NCI-H226 (cell line): ENCODE data around the gene IGSF10.
"Not testable (repeated sequence)": the region's sequence is repeated elsewhere in the genome, so short reads cannot be mapped to it uniquely, and the experiment has no call there.

ENCODE experiments used
- DNase-seq: peaks from one replicate; pipeline ENCODE4 v3.0.0-alpha.2; 2015

The IGSF10 gene, protein sequence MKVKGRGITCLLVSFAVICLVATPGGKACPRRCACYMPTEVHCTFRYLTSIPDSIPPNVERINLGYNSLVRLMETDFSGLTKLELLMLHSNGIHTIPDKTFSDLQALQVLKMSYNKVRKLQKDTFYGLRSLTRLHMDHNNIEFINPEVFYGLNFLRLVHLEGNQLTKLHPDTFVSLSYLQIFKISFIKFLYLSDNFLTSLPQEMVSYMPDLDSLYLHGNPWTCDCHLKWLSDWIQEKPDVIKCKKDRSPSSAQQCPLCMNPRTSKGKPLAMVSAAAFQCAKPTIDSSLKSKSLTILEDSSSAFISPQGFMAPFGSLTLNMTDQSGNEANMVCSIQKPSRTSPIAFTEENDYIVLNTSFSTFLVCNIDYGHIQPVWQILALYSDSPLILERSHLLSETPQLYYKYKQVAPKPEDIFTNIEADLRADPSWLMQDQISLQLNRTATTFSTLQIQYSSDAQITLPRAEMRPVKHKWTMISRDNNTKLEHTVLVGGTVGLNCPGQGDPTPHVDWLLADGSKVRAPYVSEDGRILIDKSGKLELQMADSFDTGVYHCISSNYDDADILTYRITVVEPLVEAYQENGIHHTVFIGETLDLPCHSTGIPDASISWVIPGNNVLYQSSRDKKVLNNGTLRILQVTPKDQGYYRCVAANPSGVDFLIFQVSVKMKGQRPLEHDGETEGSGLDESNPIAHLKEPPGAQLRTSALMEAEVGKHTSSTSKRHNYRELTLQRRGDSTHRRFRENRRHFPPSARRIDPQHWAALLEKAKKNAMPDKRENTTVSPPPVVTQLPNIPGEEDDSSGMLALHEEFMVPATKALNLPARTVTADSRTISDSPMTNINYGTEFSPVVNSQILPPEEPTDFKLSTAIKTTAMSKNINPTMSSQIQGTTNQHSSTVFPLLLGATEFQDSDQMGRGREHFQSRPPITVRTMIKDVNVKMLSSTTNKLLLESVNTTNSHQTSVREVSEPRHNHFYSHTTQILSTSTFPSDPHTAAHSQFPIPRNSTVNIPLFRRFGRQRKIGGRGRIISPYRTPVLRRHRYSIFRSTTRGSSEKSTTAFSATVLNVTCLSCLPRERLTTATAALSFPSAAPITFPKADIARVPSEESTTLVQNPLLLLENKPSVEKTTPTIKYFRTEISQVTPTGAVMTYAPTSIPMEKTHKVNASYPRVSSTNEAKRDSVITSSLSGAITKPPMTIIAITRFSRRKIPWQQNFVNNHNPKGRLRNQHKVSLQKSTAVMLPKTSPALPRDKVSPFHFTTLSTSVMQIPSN (N-terminal part only)

DNA sequence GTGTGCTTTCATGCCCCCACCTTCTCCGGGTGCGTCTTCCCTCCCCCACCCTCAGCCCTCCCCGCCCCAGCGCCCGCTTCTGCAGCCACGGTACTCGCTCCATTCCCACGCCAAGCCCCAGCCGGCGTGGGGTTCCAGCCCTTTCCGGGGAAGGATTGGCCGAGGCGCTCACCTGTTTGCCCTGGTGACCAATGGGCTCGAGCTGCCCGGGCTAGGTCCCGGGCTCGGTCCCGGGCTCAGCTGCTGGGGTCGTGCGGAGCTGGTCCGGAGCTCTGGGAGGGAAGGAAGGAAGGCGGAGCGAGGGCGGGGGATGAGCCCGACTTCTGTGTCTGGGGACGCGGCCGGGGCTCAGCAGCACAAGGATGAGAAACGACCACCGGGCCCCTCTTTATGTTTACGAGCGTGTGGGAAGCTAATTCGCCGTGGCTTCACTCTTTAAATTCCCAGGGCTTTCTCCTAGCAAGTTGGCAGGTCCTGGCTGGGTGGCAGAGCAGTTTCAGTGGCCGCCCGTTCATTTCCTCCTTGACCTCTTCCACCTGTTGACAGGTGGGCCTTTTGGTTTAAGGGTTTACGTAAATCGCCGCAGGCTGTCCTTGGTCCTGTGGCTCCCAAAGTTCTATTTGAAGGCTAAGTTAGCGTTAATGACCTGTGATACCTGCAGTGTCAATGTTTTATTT, at the start of gene IGSF10:
IGSF10 (minus strand) TSS at position 288 of the 677 bp plus-strand sequence. CDS start 2,352 bp downstream, outside the sequence.
- DNase-seq, result no peak

DNA sequence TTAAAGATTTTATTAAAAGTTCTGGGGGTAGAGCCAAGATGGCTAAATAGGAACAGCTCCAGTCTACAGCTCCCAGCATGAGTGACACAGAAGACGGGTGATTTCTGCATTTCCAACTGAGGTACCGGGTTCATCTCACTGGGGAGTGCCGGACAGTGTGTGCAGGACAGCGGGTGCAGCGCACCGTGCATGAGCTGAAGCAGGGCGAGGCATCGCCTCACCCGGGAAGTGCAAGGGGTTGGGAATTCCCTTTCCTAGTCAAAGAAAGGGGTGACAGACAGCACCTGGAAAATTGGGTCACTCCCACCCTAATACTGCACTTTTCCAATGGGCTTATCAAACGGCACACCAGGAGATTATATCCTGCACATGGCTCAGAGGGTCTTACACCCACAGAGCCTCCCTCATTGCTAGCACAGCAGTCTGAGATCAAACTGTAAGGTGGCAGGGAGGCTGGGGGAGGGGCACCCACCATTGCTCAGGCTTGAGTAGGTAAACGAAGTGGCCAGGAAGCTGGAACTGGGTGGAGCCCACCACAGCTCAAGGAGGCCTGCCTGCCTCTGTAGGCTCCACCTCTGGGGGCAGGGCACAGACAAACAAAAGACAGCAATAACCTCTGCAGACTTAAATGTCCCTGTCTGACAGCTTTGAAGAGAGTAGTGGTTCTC, 48.7 kb upstream of the IGSF10 start:
- not testable (repeated sequence) for DNase-seq

DNA sequence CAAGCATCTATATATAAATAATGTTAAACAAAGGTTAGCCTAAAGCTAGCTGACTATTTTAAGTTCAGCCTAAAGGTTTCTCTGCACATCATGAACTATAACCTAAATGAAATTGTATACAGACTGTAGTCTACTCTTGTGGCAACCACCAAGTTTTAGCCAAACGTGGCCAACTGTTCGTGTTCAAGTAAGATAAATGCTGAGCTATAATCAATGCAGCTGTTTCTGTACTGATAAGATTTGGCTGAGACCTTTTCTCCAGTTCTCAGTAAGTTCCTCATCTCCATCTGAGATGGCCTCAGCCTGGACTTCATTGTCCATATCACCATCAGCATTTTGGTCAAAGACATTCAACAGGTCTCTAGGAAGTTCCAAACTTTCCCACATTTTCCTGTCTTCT, 43.7 kb upstream of the IGSF10 start:
- DNase-seq, result no peak

DNA sequence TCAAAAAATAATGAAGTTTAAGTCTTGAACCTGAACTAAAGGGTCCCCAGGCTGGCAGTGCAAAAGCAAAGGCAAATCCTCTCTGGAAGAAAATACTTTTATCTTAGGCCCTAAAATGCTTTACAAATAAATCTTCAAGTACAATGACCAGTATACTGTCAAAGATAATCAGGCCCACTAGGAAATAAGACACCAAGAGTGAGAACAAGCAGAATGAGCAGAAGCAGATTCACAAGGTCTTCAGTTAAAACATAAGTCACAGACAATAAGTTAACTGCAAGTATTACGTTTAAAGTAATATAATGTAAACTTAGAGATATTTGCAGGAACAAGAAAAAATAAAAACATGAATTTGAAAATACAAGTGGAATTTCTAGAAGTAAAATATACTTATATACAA, 42.2 kb upstream of the IGSF10 start:
- no peak for DNase-seq

DNA sequence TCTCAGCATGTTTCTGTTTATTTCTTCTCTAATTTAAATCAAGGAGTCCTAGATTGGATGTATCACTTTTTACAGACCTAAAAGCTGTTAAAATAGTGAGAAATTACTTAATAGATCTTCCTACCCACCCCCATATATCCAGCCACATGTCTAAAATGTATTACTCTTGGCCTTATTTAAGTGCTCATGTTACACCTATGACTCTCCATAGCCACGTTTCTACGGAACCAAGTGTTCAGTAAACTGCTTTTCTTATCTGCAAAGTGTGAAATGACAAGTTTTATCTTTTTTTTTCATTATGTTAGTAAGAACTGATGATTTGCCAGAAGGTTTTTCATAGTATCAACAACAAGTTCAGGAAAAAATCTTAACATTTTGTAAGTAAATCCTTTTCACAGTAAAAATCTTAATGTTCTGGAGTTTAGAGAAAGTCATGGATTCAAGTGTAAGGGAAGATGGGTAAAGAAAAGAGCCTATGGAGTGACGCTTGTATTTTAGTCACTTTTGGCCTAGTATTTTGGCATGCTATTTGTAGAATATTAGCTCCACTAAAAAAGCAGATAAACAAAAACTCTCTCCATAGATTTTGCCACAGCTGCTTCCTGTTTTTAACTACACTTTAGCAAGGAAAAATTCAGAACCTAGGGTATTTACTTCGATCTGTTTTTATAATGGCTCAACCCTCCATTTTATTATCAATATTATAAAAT, 41.2 kb upstream of the IGSF10 start:
- DNase-seq, result no peak

DNA sequence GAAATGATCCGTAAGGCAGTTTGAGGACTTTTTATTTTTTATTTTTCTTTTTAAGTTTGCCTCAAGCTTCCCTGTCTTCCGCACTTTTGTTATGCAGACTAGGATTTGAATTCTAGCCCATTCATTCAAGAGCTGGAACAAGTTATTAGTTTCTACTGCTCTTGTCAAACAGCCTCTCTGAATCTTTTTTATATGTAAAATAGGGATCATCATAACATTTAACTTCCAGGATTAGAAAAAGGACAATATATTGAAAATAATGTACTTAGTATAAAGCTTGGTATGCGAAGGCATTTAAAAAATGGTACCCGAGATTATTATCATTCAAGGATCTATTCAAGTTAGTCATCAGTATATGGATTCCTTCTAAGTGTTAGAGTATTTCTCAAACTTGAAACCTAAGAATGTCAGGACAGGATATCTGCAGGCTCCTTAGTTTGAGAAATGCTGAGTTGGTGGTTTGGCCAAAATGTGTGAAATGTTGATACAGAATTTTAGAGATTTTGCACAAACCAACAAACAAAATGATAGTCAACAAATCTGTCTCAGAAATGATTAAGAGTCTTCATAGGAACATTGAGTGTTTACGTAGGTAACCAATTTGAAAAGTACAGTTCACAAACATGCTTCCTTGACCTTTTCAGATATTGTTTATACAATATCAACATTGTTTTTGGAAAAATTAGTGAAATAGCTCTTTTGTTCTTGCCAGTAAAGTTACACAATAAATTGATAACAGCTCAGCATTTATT, 40.5 kb upstream of the IGSF10 start:
- no peak for DNase-seq

DNA sequence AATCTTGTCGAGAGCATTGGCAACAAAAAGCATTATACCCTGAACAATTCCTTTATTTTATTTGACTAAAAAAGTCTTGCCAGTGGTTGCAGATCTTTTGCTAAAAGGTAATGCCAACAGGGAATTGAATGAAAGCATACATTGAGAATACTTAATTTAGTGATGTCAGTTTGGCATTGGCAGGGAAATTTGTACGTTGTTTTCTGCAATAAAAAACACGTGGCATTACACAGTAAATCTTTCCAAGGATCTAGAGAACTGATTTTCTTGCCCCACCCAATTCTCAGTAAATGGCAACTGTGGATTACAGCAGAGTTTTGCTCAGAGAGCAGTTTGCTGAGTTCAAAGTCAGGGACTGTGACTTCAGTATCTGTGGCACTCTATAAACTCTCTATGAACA, 38.3 kb upstream of the IGSF10 start:
- DNase-seq, result no peak

DNA sequence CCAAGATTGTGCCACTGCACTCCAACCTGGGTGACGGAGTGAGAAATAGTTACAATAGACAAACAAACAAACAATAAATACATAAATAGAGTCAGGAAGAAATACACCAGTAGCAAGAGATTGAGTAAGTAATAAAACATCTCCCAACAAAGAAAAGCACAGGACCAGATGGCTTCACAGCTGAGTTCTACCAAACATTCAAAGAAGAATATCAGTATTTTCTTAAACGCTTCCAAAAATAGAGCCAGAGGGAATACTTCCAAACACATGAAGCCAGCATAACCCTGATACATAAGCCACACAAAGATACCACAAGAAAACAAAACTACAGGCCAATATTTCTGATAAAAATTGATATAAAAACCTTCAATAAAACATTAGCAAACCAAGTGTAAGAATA, 30.7 kb upstream of the IGSF10 start:
- no peak for DNase-seq

DNA sequence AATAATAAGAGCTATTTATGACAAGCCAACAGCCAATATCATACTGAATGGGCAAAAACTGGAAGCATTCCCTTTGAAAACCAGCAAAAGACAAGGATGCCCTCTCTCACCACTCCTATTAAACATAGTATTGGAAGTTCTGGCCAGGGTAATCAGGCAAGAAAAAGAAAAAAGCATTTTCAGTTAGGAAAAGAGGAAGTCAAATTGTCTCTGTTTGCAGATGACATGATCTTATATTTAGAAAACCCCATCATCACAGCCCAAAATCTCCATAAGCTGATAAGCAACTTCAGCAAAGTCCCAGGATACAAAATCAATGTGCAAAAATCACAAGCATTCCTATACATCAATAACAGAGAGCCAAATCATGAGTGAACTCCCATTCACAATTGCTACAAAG, 27.0 kb upstream of the IGSF10 start:
- not testable (repeated sequence) for DNase-seq

DNA sequence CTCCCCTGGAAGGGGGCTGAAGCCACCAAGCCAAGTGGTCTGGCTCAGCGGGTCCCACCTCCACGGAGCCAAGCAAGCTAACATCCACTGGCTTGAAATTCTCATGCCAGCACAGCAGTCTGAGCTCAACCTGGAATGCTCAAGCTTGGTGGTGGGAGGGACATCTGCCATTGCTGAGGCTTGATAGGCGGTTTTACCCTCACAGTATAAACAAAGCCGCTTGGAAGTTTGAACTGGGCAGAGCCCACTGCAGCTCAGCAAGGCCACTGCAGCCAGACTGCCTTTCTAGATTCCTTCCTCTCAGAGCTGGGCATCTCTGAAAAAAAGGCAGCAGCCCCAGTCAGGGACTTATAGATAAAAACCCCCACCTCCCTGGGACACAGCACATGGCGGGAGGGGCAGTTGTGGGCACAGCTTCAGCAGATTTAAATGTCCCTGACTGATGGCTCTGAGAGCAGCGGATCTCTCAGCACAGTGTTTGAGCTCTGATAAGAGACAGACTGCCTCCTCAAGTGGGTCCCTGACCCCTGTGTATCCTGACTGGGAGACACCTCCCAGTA, 23.2 kb upstream of the IGSF10 start:
- DNase-seq, result no peak

DNA sequence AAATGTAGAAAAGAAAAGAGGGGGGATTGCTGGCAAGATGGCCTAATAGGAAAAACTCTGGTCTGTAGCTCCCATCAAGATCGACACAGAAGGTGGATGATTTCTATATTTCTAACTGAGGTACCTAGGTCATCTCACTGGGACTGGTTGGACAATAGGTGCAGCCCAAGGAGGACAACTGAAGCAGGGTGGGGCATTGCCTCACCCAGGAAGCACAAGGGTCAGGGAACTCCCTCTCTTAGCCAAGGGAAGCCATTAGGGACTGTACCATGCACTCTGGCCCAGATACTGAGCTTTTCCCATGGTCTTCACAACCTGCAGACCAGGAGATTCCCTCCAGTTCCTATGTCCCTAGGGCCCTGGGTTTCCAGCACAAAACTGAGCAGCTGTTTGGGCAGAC, 22.6 kb upstream of the IGSF10 start:
- no peak for DNase-seq

DNA sequence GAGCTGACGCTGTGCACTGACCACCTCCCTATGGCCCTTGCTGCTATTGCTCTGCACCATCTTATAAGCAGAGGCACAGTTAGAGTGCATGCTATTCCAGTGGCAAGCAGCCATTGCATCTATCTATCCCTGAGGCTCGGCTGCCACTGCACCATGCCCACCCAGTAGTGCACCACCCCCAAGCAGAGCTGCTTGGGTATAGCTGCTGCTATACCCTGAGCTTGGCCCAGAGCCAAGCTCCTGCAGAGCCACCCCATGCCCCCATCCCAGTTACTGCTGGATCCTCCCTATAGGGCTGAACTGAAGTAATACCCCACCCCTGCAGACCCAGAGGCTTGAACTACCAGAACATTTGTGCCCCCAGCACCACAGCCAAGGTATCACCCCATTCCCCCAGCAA, 19.6 kb upstream of the IGSF10 start:
- no peak for DNase-seq

DNA sequence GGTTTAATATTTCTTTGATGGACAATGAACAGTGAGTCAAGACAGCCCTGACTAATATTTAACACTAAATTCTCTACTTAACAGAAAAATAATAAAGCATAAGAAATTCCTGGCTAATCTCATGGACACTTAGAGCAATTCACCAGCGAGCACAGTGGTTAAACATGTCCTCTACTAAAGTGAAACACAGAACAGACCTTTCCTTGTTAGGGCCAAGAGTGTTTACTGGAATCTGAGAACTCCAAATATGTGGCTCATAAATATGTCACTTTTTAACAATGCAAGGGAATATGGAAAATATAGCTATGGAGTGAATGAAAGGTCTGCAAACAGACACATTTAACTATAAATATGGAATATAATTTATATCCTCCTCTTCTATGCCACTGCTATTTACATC, 18.6 kb upstream of the IGSF10 start:
- no peak for DNase-seq

DNA sequence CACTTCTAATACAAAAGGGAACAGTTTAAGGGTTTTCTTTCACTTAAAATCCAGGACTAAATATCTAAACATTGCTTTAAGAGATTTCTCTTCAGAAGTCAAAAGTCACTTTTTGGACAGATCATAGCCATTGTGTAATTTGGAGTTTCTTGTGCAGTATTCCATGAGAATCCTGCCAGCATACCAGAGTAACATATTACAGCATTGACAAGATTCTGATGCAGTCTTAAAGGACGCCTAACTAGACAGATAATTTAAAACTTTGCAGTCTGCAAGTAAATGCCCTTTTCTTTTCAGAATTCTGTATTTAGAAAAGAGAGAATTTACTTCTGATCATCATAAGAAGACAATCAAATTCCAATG, 17.5 kb upstream of the IGSF10 start:
- no peak for DNase-seq

DNA sequence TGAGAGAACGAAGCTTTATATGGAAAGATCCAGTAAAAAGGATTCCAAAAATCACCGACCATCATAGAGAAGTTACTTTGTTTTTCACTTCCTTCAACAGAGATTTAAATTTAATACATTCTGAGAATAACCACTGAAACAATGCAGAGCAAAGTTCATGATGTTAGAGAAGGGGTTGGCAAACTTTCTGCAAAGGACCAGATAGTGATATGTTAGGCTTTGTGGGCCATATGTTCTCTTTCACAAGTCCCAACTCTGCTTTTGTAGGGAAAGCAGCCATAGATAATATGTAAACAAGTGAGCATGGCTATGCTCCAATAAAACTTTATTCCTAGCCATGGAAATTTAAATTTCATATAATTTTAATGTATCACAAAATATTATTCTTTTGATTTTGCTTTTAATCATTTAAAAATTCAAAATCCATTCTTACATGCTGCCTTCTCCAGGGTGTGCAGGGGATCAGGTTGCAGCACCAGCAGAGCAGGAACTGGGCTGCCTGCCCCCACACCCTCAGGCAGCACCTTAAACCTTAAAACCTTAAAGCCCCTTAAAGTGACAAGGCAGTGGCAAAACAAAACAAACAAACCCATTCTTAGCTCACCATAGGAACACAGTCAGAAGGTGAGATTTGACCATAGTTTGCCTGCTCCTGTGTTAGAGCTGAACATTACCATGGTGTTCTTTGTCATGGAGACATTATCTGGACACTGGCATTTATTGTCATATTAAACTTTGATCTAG, 16.9 kb upstream of the IGSF10 start:
- DNase-seq, result no peak

DNA sequence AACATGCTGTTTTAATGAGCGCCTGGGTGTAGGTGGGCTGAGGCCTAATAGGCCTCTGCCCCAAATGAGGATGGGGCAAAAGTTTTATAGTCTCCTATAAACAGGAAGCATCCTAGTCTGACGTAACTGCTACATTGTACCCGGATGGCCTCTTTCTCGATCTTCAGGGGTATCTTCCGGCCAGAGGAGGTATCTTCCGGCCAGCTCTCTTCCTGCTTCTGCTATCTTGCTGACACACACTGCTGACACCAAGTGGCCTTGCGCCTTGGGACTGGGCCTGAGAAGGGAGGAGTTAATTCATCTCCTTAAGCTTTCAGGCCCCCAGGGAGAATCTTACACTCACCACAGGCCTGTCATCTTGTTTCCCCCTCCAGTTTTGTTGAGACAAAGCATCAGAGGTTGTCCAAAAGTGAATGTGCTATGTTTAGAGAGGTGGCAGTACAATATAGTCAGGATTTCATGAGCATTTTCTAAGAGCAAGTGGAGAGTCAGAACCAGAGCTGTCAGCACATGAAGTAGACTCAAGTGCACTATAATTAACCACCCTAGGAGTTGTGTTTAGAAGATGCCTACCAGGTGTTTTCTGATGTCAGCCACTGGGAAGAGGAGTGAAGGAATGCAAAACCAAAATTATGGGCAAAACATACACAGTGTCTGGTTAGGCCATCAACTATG, 15.6 kb upstream of the IGSF10 start:
- DNase-seq, result no peak

DNA sequence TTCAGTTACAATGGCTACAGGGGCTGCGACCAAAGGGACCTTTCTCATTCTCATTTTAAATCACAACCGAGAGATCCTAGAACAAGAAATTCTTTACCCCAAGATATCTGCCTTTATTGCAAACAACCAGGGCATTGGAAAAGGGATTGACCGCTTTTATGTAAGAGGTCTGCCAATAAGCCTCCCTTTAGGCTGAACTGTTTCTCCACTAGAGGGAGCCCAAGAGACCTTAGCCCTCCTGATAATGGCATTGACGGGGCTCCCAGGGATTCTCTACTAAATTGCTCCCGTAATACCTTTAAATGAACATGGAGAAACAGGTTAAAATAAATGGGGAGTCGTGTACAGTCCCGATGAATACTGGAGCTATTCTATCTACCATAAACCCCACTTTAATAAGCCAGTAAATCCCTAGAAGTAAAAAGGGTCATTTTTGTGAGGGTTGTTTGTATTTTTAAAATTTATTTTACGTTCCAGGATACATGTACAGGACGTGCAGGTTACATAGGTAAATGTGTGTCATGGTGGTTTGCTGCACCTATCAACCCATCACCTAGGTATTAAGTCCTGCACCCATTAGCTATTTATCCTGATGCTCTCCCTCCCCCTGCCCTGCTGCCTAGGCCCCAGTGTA, 7.5 kb upstream of the IGSF10 start:
- peak; percentile 32 for DNase-seq

DNA sequence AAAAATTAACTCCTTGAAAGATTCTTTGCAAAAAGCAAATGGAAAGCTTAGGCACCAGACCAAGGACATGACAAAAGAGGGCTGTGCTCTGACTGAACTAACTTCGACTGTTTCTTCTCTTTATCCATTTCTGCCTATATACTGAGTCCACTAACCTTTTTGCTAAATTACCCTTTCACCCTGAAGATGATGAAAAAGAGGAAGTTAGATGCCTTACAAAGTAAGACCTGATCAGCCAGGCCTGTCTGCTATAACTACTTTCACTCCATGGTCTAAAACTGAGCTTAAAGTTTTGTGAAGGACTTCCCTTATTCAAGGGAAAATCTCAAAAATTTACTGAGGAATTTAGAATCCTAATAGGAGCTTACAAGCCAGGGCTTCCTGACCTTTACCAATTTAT, 6.2 kb upstream of the IGSF10 start:
- no peak for DNase-seq

DNA sequence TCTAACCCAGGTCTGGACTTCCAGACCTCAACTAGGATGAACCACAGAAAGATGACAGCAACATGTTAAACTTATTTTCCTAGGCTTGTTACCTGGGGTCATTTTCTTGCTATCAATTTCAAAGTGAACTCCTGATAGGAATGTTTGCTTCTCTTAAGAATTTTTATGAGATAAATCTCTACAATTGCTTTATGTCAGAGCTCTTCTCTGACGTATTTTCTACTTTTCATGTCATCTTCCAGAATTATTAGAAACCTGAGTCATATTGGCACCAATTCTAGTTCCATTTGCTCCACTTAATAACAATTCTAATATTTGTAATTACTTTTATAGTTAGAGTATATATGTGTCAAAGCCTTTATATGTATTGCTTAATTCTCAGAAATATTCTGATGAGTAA, 2.1 kb upstream of the IGSF10 start:
- no peak for DNase-seq
